GM12875 (cell line): ENCODE data around the gene STK24.

ENCODE experiments used
- H3K4me3 ChIP-seq: one replicate; pipeline ENCODE4 v1.5.1; 2011; ENCODE audit warnings: low read depth, low read length, control low read depth
- TF ChIP-seq, protein P1 (sequence below): IDR thresholded peaks from 2 replicates; pipeline ENCODE4 v1.5.1; 2011; ENCODE audit warnings: low read depth, mild to moderate bottlenecking, control low read depth, inconsistent platforms, low read length, moderate library complexity, borderline replicate concordance; ENCODE audit not compliant: insufficient read depth

The STK24 gene

DNA sequence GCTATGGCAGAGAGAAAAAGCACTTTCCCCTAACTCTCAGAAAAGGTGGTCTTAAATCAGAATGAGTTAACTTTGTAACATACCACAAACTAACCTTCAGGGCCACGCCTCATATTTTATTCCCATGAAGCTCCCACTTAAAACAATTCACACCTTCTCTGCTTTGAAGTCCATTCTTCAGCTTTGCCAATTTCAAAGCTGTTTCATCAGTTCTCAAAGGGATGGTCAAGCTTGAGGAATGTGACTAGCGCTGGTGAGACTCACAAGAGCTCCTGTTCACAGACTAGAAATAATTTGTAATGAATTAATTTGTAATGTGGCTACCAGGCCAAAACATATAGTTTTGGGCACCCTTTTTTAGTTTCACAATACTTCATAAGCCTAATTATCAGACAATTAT lies 68.2 kb downstream of the STK24 start:
- H3K4me3 ChIP-seq, result no peak overlapping the region
- TF ChIP-seq, protein P1, sequence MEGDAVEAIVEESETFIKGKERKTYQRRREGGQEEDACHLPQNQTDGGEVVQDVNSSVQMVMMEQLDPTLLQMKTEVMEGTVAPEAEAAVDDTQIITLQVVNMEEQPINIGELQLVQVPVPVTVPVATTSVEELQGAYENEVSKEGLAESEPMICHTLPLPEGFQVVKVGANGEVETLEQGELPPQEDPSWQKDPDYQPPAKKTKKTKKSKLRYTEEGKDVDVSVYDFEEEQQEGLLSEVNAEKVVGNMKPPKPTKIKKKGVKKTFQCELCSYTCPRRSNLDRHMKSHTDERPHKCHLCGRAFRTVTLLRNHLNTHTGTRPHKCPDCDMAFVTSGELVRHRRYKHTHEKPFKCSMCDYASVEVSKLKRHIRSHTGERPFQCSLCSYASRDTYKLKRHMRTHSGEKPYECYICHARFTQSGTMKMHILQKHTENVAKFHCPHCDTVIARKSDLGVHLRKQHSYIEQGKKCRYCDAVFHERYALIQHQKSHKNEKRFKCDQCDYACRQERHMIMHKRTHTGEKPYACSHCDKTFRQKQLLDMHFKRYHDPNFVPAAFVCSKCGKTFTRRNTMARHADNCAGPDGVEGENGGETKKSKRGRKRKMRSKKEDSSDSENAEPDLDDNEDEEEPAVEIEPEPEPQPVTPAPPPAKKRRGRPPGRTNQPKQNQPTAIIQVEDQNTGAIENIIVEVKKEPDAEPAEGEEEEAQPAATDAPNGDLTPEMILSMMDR, result no peak

DNA sequence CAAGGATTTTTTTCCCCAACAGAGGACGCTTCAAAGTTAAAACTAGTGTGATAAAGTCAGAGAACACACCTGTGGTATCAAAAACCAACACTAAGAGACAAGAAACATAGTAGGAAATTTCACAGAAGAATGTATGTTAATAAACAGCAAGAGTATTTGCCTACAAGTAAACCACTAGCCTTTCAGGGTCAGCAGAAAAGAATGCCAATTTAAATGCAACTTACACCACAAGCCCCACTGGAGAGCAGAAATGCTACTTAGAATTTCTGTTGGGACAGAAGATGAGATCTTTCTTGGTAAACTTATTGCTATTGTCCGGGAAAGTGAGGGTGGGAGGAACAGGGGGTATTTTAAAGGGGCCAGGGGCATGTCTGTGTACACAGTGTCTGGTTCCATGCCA lies 68.6 kb downstream of the STK24 start:
- TF ChIP-seq, protein P1, result no peak
- no peak overlapping the region for H3K4me3 ChIP-seq

DNA sequence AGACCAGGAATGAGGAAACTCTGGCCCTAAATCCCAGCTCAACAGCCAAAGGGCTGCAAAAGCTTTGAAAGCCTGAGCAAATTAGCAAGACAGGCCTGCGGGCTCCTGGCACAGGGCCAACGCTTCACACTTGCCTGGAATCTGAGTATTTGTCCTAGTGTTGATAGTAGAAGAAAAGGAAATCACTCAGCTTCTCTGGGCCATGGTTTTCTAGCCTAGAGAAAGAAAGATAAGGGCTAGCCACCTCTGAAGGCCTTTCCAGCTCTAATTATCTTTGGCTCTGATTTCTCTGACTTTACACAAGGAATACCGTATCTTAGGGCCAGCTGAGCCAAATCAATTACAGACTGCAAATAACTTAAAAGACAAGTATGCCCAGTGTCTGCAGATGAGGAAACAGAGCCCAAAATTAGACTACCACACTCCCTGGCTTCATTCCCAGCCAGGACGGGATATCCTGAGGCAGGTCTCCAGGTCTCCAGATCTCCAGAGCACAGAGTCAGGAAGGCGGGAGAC lies 69.6 kb downstream of the STK24 start:
- no peak overlapping the region for H3K4me3 ChIP-seq
- TF ChIP-seq, protein P1, result no peak

DNA sequence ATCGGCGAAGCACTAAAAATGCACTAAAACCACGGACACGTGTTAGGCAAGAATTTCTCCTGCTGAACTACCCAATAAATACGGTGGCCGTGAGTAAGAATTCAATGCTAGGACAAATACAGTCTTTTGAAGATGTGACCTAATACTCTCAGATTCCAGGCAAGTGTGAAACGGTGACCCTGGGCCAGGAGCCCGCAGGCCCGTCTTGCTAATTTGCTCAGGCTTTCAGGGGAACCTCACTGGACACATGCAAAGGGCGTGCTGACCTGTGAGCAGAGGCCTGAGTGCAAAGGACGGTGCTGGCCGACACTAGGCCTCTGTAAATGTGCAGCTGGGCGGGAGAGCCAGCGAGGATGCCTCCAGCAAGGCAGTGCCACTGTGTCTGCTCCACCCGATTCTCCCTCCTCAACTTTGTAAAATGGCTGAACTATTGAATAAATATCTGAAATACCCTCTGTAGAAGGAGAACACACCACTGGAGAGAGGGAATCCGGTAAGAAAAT lies 70.1 kb downstream of the STK24 start:
- TF ChIP-seq, protein P1, result no peak

DNA sequence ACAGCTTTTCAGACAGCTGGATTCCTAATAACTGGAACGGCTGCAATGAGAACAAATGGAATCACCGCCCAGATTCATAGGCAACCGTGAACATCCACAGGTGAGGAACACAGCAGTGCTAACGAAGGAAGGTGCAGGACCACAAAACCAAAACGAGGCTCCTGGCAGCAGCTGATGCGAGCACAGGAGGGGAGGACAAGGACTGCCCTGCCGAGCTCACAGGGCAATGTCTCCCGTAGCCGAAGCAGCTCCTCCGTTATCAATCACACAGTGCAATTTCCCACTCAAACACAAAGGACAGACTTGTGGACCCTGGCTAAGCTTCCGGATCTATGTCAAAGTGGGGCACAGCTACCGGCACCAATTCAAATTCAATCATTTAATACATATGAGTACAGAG lies 70.6 kb downstream of the STK24 start:
- H3K4me3 ChIP-seq, result no peak overlapping the region
- TF ChIP-seq, protein P1, result no peak

More for the DNA sequence above, 70.1 kb downstream of the STK24 start:
- no peak overlapping the region for H3K4me3 ChIP-seq

DNA sequence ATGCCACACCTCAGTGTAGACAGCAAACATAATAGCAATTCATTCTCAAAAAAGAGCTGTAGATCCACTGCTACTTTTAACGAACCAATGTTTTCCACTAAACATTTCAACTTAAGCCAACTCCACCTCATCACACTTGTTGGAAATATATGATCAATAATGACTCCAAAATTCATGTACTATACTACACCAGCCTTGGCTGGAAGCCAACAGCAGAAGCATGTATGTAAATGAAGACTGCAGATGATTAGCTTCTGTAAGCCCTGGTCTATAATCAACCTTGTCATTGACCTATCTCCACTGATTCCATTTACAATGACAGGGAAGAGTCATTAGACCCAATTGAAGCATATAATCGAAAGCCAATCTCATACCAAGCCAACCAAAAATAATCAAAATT lies 71.7 kb downstream of the STK24 start:
- H3K4me3 ChIP-seq, result no peak overlapping the region
- TF ChIP-seq, protein P1, result no peak

DNA sequence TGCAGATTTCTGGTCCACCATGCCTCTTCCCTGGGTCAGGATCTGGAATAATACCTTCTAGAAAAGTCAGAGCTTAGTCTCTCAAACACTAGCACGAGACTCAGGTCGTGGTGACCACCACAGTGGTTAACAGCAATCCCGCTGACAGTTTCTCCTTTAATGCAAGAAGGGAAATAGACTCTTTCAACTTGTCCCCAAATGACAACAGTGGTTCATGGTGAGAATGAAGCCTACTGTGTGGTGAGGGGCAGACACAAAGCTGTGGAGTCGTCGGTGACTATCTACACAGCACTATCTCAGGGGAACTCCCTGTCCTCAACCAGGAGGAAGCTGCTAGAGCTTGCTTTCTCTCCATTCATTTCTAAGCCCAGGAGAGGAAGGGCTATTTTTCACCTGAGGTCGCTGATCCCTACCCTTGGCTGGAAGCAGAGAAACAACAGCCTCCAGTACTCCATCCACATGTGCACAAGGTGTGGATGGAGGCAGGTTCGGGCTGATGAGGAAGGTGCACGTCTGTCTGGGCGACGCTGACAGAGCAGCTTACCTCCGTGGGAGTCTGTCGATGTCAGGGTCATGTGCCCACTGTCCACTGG lies 72.4 kb downstream of the STK24 start:
- TF ChIP-seq, protein P1, result no peak
- H3K4me3 ChIP-seq, result peak overlapping the region; percentile 18
